Measurements from ENCODE around the gene NXPH2.
A peak's percentile ranks its signal among the peaks of the same experiment; 100 is the strongest.

The NXPH2 gene

DNA sequence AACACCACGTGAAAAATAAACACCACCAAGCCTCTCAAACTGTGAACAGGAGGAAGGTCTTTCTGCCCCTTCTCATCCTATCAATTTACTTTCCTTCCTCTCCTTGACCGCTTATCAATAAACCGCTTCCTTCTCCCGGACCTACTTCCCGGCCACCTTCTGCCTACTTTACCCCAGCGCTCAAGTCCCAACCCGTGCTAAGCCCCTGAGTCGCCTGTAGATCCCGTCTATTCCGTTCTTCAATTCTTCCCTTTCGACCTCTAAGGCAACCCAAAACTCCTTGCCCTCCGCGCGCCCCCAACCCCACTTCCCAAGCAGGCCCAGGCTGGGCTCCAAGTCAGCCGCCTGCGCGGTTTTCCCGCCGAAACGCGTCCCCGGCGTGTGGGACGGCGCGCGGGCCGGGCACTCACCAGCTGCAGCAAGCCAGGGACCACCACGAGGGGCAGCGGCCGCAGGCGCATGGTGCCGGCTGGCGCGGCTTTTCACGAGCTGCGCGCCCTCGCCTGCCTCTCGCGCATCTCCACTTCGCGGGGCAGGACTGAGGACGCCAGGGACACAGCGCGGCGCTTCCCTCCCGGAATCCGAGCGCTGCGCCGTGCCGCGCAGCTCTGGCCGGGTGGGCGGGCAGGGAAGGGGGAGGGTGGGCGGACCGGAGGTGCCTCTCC, at the start of gene NXPH2:
TSS of gene NXPH2 (minus strand) at position 610 of the 665 bp plus-strand sequence. CDS start at position 461, 149 bp downstream.
- TF ChIP-seq CTCF (IDR thresholded peaks at IDR 0.05; ENCODE audit: insufficient read depth, low read length, poor library complexity, severe bottlenecking) (no peak), EZH2phosphoT487 (conservative IDR thresholded peaks at IDR 0.05; ENCODE audit: low read length) (no peak)
- no peak within 1 kb of the TSS for H3K4me3 ChIP-seq (ENCODE audit: insufficient read depth, low read length, poor library complexity, severe bottlenecking)
- H3K27me3 ChIP-seq (ENCODE audit: low read length) = no peaks in the 10 kb centered on the region
- no peaks in the 10 kb centered on the region for H3K79me2 ChIP-seq (ENCODE audit: insufficient read depth, low read length)
- H3K9me3 ChIP-seq (ENCODE audit: insufficient read depth, low read length) = no peaks in the 10 kb centered on the region
- no peak within 1 kb of the TSS for H2AFZ ChIP-seq (ENCODE audit: low read depth, low read length, severe bottlenecking)
- H3K36me3 ChIP-seq (ENCODE audit: low read length) = no peaks in the 10 kb centered on the region
- H3K27ac ChIP-seq (ENCODE audit: low read depth, low read length) = no peak within 1 kb of the TSS
- no peaks in the 10 kb centered on the region for H3K9me2 ChIP-seq (replicated peaks; ENCODE audit: insufficient read depth, low read length)
- no peak within 1 kb of the TSS for H3K9ac ChIP-seq (ENCODE audit: low read length)
- H3K4me2 ChIP-seq (ENCODE audit: low read depth, low read length, poor library complexity, severe bottlenecking) = no peak within 1 kb of the TSS
- no peaks in the 10 kb centered on the region for H4K20me1 ChIP-seq (ENCODE audit: low read depth, low read length)
- H3F3A ChIP-seq (ENCODE audit: insufficient read depth) = no peaks in the 10 kb centered on the region

- Histone ChIP-seq H3K36me3 (ENCODE audit: low read length) (no peaks in the 10 kb centered on the region), H2AFZ (ENCODE audit: low read depth, low read length, severe bottlenecking) (no peak overlapping the region), H3K27ac (ENCODE audit: low read depth, low read length) (no peak overlapping the region), H3K9me3 (ENCODE audit: insufficient read depth, low read length) (no peaks in the 10 kb centered on the region), H3K79me2 (ENCODE audit: insufficient read depth, low read length) (no peaks in the 10 kb centered on the region), H3K9ac (ENCODE audit: low read length) (no peak overlapping the region), H3F3A (ENCODE audit: insufficient read depth) (no peaks in the 10 kb centered on the region), H3K4me3 (ENCODE audit: insufficient read depth, low read length, poor library complexity, severe bottlenecking) (no peak overlapping the region), H3K27me3 (ENCODE audit: low read length) (no peaks in the 10 kb centered on the region), H4K20me1 (ENCODE audit: low read depth, low read length) (no peaks in the 10 kb centered on the region), H3K4me2 (ENCODE audit: low read depth, low read length, poor library complexity, severe bottlenecking) (no peak overlapping the region), H3K9me2 (replicated peaks; ENCODE audit: insufficient read depth, low read length) (no peaks in the 10 kb centered on the region)
- peak; percentile 40 for TF ChIP-seq CTCF (IDR thresholded peaks at IDR 0.05; ENCODE audit: insufficient read depth, low read length, poor library complexity, severe bottlenecking)
- TF ChIP-seq EZH2phosphoT487 (conservative IDR thresholded peaks at IDR 0.05; ENCODE audit: low read length) = no peak
These were observed 49.2 kb upstream of the NXPH2 start for GRCh38 chr2:138829326-138829919.

- Histone ChIP-seq H3K9me2 (replicated peaks; ENCODE audit: insufficient read depth, low read length) (no peaks in the 10 kb centered on the region), H3K4me3 (ENCODE audit: insufficient read depth, low read length, poor library complexity, severe bottlenecking) (no peak overlapping the region), H3K4me2 (ENCODE audit: low read depth, low read length, poor library complexity, severe bottlenecking) (no peak overlapping the region), H3K27ac (ENCODE audit: low read depth, low read length) (no peak overlapping the region), H2AFZ (ENCODE audit: low read depth, low read length, severe bottlenecking) (no peak overlapping the region), H4K20me1 (ENCODE audit: low read depth, low read length) (no peaks in the 10 kb centered on the region), H3K79me2 (ENCODE audit: insufficient read depth, low read length) (no peaks in the 10 kb centered on the region), H3K9ac (ENCODE audit: low read length) (no peak overlapping the region), H3K36me3 (ENCODE audit: low read length) (no peaks in the 10 kb centered on the region), H3F3A (ENCODE audit: insufficient read depth) (no peaks in the 10 kb centered on the region), H3K27me3 (ENCODE audit: low read length) (no peaks in the 10 kb centered on the region), H3K9me3 (ENCODE audit: insufficient read depth, low read length) (no peaks in the 10 kb centered on the region)
- TF ChIP-seq EZH2phosphoT487 (conservative IDR thresholded peaks at IDR 0.05; ENCODE audit: low read length) (no peak), CTCF (IDR thresholded peaks at IDR 0.05; ENCODE audit: insufficient read depth, low read length, poor library complexity, severe bottlenecking) (peak; percentile 67)
These were observed 47.4 kb upstream of the NXPH2 start for GRCh38 chr2:138827426-138828054.
